Heart left ventricle (tissue), 13 donors: Measurements from ENCODE around the gene TIFAB.

ENCODE experiments used
- POLR2A ChIP-seq, 2 donors: fragments of 450-650 bp; IDR thresholded peaks; one replicate each; pipeline ENCODE4 v1.6.1; 2017; ENCODE audit warnings: antibody characterized with exemption in 2 of 2, mild to moderate bottlenecking in 2 of 2, moderate library complexity in 2 of 2
- TF ChIP-seq, protein P1 (sequence below), 12 donors: fragments of 200-600 bp; sonication (generic) in 4 of 12; IDR thresholded peaks; one replicate each; pipeline versions ENCODE4 v1.5.0 to v1.8.0; 2018 to 2022; ENCODE audit warnings: antibody characterized with exemption in 12 of 12, mild to moderate bottlenecking in 5 of 12
- donor health status: ischemic (EF 13 %, LVEDD 7.1; RV severe dilation, severe dysfunction).
- donor health status: DM: no; HTN: yes; CAD: no.
- donor health status: DM: no; HTN: no; CAD: no.
- donor health status: ischemic (EF 25% LVEDD 6.9; RV normal size, moderate dysfunction).
- donor health status: ischemic (EF 25% LVEDD 5.7; RV mildly dilated, moderate dysfunction).
- donor health status: ischemic (EF 35%, LVEDD 5.7; RV mildly dilated, moderate dysfunction).
- donor health status: nonischemic (EF 11% LVEDD 7.7; RV severe dilation, severe dysfunction).
- donor health status: DM: yes; HTN: yes; CAD: no.
- donor health status: PGD.
- donor health status: ischemic (EF 29% LVEDD 5.4; RV normal size, mild dysfunction).
- donor health status: nonischemic (EF 23%, LVEDD 6.1; RV moderate dilation, normal function).

DNA sequence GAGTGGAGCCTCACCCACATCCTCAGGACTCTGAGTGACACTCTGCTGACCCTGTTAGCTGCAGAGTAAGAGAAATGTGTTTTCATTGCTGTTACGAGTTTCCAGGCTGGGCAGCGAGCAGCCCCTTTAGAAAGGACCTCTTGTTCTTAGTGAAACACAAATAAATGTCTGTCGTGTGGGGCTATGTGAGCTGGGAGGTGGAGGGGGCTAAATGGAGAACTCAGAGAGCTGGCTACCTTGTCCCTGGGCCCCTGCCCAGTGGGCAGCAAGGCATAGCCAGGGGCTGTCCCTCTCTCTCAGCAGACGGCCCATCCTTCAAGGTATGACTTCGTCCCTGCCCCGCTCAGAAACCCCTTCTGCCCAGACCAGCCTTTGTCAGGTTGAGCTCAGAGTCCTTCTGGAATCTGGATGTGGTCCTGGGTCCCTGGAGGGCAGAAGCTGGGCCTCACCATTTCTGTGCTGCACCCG, 15.2 kb downstream of the TIFAB start:
- TF ChIP-seq, protein P1, sequence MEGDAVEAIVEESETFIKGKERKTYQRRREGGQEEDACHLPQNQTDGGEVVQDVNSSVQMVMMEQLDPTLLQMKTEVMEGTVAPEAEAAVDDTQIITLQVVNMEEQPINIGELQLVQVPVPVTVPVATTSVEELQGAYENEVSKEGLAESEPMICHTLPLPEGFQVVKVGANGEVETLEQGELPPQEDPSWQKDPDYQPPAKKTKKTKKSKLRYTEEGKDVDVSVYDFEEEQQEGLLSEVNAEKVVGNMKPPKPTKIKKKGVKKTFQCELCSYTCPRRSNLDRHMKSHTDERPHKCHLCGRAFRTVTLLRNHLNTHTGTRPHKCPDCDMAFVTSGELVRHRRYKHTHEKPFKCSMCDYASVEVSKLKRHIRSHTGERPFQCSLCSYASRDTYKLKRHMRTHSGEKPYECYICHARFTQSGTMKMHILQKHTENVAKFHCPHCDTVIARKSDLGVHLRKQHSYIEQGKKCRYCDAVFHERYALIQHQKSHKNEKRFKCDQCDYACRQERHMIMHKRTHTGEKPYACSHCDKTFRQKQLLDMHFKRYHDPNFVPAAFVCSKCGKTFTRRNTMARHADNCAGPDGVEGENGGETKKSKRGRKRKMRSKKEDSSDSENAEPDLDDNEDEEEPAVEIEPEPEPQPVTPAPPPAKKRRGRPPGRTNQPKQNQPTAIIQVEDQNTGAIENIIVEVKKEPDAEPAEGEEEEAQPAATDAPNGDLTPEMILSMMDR (IDR thresholded peaks at IDR 0.05), result no peak
- no peak for TF ChIP-seq POLR2A (IDR thresholded peaks at IDR 0.05)
